ENCODE results near the gene ATF4. TPM values are rescaled to one million over a fixed set of nuclear protein-coding genes. Genes with fewer than 3 reads are reported as not detected.

The ATF4 gene
- total and polyA plus RNA-seq, 2 of the 8 experiments (the other 6 are each of a cell fraction or from before 2014, with no cell fraction given) = 553 to 704 TPM

DNA sequence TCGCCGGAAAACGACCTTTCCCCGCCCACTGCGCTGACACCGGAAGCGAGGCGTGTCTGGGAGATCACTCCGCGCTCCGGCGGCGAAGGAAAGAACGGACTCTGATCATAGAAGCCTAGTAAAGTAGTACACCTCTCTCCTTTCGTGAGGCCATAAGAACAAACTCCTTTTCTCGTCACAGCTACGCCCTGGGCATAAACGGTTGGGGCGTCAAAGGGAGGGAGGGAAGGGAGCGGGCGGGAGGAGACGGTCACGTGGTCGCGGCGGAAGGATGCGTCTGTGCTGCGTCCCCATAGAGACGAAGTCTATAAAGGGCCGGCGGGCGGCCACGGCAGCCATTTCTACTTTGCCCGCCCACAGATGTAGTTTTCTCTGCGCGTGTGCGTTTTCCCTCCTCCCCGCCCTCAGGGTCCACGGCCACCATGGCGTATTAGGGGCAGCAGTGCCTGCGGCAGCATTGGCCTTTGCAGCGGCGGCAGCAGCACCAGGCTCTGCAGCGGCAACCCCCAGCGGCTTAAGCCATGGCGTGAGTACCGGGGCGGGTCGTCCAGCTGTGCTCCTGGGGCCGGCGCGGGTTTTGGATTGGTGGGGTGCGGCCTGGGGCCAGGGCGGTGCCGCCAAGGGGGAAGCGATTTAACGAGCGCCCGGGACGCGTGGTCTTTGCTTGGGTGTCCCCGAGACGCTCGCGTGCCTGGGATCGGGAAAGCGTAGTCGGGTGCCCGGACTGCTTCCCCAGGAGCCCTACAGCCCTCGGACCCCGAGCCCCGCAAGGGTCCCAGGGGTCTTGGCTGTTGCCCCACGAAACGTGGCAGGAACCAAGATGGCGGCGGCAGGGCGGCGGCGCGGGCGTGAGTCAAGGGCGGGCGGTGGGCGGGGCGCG lies at the start of gene ATF4 (continued):
- TF ChIP-seq, protein P1, sequence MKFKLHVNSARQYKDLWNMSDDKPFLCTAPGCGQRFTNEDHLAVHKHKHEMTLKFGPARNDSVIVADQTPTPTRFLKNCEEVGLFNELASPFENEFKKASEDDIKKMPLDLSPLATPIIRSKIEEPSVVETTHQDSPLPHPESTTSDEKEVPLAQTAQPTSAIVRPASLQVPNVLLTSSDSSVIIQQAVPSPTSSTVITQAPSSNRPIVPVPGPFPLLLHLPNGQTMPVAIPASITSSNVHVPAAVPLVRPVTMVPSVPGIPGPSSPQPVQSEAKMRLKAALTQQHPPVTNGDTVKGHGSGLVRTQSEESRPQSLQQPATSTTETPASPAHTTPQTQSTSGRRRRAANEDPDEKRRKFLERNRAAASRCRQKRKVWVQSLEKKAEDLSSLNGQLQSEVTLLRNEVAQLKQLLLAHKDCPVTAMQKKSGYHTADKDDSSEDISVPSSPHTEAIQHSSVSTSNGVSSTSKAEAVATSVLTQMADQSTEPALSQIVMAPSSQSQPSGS (IDR thresholded peaks at IDR 0.05; ENCODE audit: low read length) = 0 out of 2 replicates have a peak, but pooled peaks have one; percentile 24
- TF ChIP-seq YY1 (IDR thresholded peaks at IDR 0.05; ENCODE audit: low read depth, low read length) (peak; percentile 94), POLR2A (IDR thresholded peaks at IDR 0.05; ENCODE audit: control extremely low read depth in 1 of 2, low read depth in 2 of 2, low read length in 2 of 2) (peak; percentile 96 to 98), NRF1 (IDR thresholded peaks at IDR 0.05; ENCODE audit: low read depth, low read length) (peak; percentile 24; the same call in 1 of the 2 replicates), EGR1 (IDR thresholded peaks at IDR 0.05; ENCODE audit: borderline replicate concordance, low read depth, low read length) (peak; percentile 40; the same call in 1 of the 2 replicates), SIN3A (conservative IDR thresholded peaks at IDR 0.05 in 1 of 2, IDR thresholded peaks at IDR 0.05 in 1 of 2; ENCODE audit: low read depth in 1 of 2, low read length in 2 of 2) (peak; percentile 12 to 75; a peak in 1 of 4 replicates), SIRT6 (IDR thresholded peaks at IDR 0.05; ENCODE audit: low read length) (no peak), POLR2AphosphoS5 (IDR thresholded peaks at IDR 0.05; ENCODE audit: low read depth, low read length) (peak; percentile 98), SP1 (IDR thresholded peaks at IDR 0.05; ENCODE audit: low read depth, low read length) (peak; percentile 66), USF2 (IDR thresholded peaks at IDR 0.05; ENCODE audit: low read length) (peak; percentile 94), BRCA1 (IDR thresholded peaks at IDR 0.05; ENCODE audit: low read depth, low read length) (no peak), JUN (IDR thresholded peaks at IDR 0.05; ENCODE audit: low read depth, low read length) (no peak), KDM4A (IDR thresholded peaks at IDR 0.05; ENCODE audit: low read depth, low read length, severe bottlenecking) (peak; percentile 98), TAF1 (IDR thresholded peaks at IDR 0.05; ENCODE audit: low read depth, low read length) (peak; percentile 99), NANOG (IDR thresholded peaks at IDR 0.05; ENCODE audit: insufficient read depth, low read depth, low read length, poor library complexity, severe bottlenecking) (no peak), GABPA (IDR thresholded peaks at IDR 0.05; ENCODE audit: borderline replicate concordance, insufficient read depth, low read length) (peak; percentile 48; the same call in 1 of the 2 replicates), SP2 (IDR thresholded peaks at IDR 0.05; ENCODE audit: low read length) (0 out of 2 replicates have a peak, but pooled peaks have one; percentile 3), E2F6 (IDR thresholded peaks at IDR 0.05) (peak; percentile 81), SUZ12 (IDR thresholded peaks at IDR 0.05; ENCODE audit: low read length) (no peak), TBP (IDR thresholded peaks at IDR 0.05; ENCODE audit: low read depth, low read length) (peak; percentile 98), CHD2 (IDR thresholded peaks at IDR 0.05; ENCODE audit: low read length) (peak; percentile 64)

Data from H1 (cell line).